GM23248 (cell line): ENCODE data around the gene CHRND.

Experiments used
- EZH2 ChIP-seq: fragments of 200-600 bp; sonication (generic); IDR thresholded peaks from 2 replicates; pipeline ENCODE4 v1.6.1; 2018; ENCODE audit warnings: antibody characterized with exemption, mild to moderate bottlenecking; ENCODE audit not compliant: insufficient read depth, poor library complexity, severe bottlenecking
- EZH2phosphoT487 ChIP-seq: fragments of 200-600 bp; sonication (generic); IDR thresholded peaks from 2 replicates; pipeline ENCODE4 v1.6.1; 2018; ENCODE audit warnings: antibody characterized with exemption, moderate library complexity, mild to moderate bottlenecking, low read depth; ENCODE audit not compliant: insufficient read depth

DNA sequence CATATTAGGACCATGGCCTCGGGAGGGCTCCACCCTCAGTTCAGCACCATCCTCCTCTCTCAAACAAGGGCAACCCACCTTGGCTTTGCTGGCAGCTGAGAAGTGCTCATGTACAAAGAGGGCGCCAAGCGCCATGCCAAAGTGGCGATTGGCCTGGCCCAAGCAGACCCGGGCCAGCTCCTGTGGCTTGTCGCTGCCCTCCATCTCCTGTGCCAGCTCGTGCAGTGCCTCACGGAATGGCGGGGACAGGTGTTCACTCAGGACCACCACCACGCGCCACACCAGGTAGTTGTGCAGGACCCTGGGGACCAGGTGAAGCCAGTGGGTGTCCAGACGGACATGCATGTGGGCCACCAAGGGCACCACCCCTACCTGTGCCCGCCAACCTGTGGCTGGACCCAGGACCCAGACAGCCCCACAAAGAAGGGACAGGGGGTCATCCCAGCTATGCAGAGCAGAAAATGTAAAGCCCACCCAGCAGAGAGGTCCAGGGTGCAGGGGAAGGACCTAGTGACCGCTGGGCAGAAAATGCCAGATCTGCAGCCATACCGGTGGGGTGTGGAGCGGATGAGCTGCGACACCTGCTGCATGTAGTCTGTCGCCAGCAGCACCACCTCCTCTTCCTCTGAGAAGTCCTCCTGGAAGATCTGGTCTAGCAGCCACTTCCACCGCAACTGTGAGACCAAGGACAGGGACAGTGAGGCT lies 41.9 kb upstream of the CHRND start:
- TF ChIP-seq EZH2phosphoT487 (no peak), EZH2 (no peak)
